Smooth muscle cell (in vitro differentiated cells): ENCODE data around the gene STX7. TPM values are rescaled to one million over a fixed set of nuclear protein-coding genes. Genes with fewer than 3 reads are reported as not detected.

ENCODE experiments used
- DNase-seq: peaks from one replicate; lab custom pipeline; 2025; ENCODE audit not compliant: unreplicated experiment; lab: John Stamatoyannopoulos, UW
- H2AFZ ChIP-seq: fragments of 200-600 bp; sonication (generic); 2 replicates; pipeline ENCODE4 v1.6.0; 2016; ENCODE audit warnings: antibody characterized with exemption, low read depth, mild to moderate bottlenecking
- H3F3A ChIP-seq: fragments of 200-600 bp; sonication (generic); 2 replicates; pipeline ENCODE4 v1.6.0; 2017; ENCODE audit warnings: antibody characterized with exemption, low read depth
- H3K27ac ChIP-seq: fragments of 200-600 bp; sonication (generic); 2 replicates; pipeline ENCODE4 v1.5.1; 2016; ENCODE audit warnings: low read depth, mild to moderate bottlenecking
- H3K27me3 ChIP-seq: fragments of 200-600 bp; sonication (generic); 2 replicates; pipeline ENCODE4 v1.6.1; 2016; ENCODE audit warnings: low read depth, mild to moderate bottlenecking
- H3K36me3 ChIP-seq: fragments of 200-600 bp; sonication (generic); 2 replicates; pipeline ENCODE4 v1.5.1; 2016; ENCODE audit warnings: low read depth
- H3K4me1 ChIP-seq: fragments of 200-600 bp; sonication (generic); 2 replicates; pipeline ENCODE4 v1.5.1; 2016; ENCODE audit warnings: low read depth
- H3K4me2 ChIP-seq: fragments of 200-600 bp; sonication (generic); 2 replicates; pipeline ENCODE4 v1.6.0; 2016; ENCODE audit warnings: mild to moderate bottlenecking
- H3K4me3 ChIP-seq: fragments of 200-600 bp; sonication (generic); 2 replicates; pipeline ENCODE4 v1.5.1; 2016; ENCODE audit warnings: mild to moderate bottlenecking
- H3K79me2 ChIP-seq: fragments of 200-600 bp; sonication (generic); 2 replicates; pipeline ENCODE4 v1.6.0; 2016; ENCODE audit warnings: low read depth, mild to moderate bottlenecking
- H3K9ac ChIP-seq: fragments of 200-600 bp; sonication (generic); 2 replicates; pipeline ENCODE4 v1.6.0; 2016; ENCODE audit warnings: low read depth
- H3K9me3 ChIP-seq: fragments of 200-600 bp; sonication (generic); replicated peaks from 2 replicates; pipeline ENCODE4 v1.5.1; 2016; ENCODE audit warnings: low read depth
- H4K20me1 ChIP-seq: fragments of 200-600 bp; sonication (generic); 2 replicates; pipeline ENCODE4 v1.6.0; 2016; ENCODE audit warnings: low read depth
- WGBS: methylation state at CpG from one replicate; pipeline ENCODE4 v1.1.7; 2016; ENCODE audit warnings: low lambda C conversion rate; 5-methylcytosine and 5-hydroxymethylcytosine counted together
- polyA plus RNA-seq: library from polyadenylated mRNA; unstranded; fragments of >200 nt; fragmentation: Nextera tagmentation; extraction: Ambion mirVana; gene quantifications from 2 replicates; pipeline ENCODE4 v1.2.1, GENCODE V29; 2016
- total RNA-seq: library from RNA; depleted of rRNA; stranded (reverse); fragments of >200 nt; gene quantifications from 2 replicates; pipeline ENCODE4 v1.2.3, GENCODE V29; 2014
- TF ChIP-seq, protein P1 (sequence below): fragments of 200-600 bp; sonication (generic); IDR thresholded peaks from 2 replicates; pipeline ENCODE4 v1.5.1; 2017; ENCODE audit warnings: borderline replicate concordance, mild to moderate bottlenecking, antibody characterized with exemption; ENCODE audit not compliant: insufficient read depth, poor library complexity, severe bottlenecking

Gene STX7
- total and polyA plus RNA-seq, 2 experiments from 2014 or later, result 26.0 to 27.4 TPM

- Histone ChIP-seq H3K4me3 (peak overlapping the region; percentile 73), H3F3A (no peaks in the 10 kb centered on the region), H3K9ac (peak overlapping the region; percentile 41), H3K4me1 (peaks cover 12% of the 10 kb centered on the region), H4K20me1 (peaks cover 54% of the 10 kb centered on the region), H3K9me3 (no peaks in the 10 kb centered on the region), H3K27ac (no peak overlapping the region), H3K79me2 (peaks cover 60% of the 10 kb centered on the region), H2AFZ (no peak overlapping the region), H3K27me3 (peaks cover 16% of the 10 kb centered on the region), H3K36me3 (no peaks in the 10 kb centered on the region), H3K4me2 (peak overlapping the region; percentile 84)
- 86% methylated on average over 4 of the region's 4 CpGs for WGBS
- TF ChIP-seq, protein P1, sequence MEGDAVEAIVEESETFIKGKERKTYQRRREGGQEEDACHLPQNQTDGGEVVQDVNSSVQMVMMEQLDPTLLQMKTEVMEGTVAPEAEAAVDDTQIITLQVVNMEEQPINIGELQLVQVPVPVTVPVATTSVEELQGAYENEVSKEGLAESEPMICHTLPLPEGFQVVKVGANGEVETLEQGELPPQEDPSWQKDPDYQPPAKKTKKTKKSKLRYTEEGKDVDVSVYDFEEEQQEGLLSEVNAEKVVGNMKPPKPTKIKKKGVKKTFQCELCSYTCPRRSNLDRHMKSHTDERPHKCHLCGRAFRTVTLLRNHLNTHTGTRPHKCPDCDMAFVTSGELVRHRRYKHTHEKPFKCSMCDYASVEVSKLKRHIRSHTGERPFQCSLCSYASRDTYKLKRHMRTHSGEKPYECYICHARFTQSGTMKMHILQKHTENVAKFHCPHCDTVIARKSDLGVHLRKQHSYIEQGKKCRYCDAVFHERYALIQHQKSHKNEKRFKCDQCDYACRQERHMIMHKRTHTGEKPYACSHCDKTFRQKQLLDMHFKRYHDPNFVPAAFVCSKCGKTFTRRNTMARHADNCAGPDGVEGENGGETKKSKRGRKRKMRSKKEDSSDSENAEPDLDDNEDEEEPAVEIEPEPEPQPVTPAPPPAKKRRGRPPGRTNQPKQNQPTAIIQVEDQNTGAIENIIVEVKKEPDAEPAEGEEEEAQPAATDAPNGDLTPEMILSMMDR, result no peak
- no peak for DNase-seq
Measured at GRCh38 chr6:132511210-132511830, 1.6 kb downstream of the STX7 start.

DNA sequence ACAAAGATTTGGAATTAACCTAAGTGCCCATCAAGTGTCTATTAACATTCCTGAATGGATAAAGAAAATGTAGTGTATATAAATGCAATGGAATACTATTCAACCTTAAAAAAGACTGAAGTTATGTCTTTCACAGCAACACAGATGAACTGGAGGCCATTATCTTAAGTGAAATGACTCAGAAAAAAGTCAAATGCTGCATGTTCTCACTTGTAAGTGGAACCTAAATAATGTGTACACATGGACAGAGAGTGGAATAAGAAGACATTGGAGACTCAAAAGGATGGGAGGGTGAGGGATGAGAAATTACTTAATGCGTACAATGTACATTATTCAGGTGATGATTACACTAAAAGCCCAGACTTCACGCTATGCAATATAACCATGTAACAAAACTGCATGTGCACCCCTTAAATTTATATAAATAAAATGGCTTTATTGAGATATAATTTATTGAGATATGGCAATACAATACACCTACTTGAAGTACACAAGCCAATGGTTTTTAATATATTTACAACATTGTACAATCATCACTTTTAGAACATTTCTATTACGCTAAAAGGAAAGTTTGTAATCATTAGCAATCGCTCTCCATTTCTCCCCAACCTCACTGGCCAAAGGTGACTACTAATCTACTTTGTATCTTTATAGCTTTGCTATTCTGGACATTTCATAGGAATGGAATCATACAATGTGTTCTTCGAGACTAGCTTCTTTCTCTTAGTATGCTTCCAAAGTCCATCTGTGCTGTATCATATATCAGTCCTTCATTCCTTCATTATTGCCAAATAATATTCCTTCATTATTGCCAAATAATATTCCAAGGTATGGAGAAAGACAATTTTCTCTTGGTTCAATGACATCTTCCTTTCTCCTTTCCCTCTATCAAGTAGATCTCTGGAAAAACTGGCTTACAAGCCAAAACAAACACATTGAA, 5.8 kb downstream of the STX7 start:
- DNase-seq, result no peak
- H3K4me2 ChIP-seq, result no peak overlapping the region
- H3F3A ChIP-seq, result no peaks in the 10 kb centered on the region
- no peaks in the 10 kb centered on the region for H3K36me3 ChIP-seq
- H3K4me3 ChIP-seq, result no peak overlapping the region
- H3K9me3 ChIP-seq, result no peaks in the 10 kb centered on the region
- no peak overlapping the region for H3K9ac ChIP-seq
- H3K4me1 ChIP-seq, result peaks cover 11% of the 10 kb centered on the region
- no peaks in the 10 kb centered on the region for H3K27me3 ChIP-seq
- peaks cover 87% of the 10 kb centered on the region for H4K20me1 ChIP-seq
- no peak overlapping the region for H3K27ac ChIP-seq
- H3K79me2 ChIP-seq, result peaks cover 88% of the 10 kb centered on the region
- TF ChIP-seq, protein P1, result no peak
- 98% methylated on average over 5 of the region's 5 CpGs for WGBS
- no peak overlapping the region for H2AFZ ChIP-seq

DNA sequence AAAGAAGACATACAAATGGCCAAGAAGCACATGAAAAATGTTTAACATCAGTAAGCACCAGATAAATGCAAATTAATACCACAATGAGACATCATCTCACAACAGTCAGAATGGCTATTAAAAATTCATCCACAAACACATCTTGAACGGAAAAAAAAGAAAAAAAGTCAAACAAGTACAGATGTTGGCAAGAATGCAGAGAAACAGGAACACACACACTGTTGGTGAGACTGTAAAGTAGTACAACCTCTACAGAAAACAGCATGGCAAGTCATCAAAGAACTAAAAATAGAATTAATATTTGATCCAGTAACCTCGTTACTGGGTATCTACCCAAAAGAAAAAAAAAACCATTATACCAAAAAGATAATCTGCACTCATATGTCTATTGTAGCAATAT, 6.5 kb downstream of the STX7 start:
- Histone ChIP-seq H3K9me3 (no peaks in the 10 kb centered on the region), H3K4me1 (peaks cover 4% of the 10 kb centered on the region), H3K9ac (no peak overlapping the region), H2AFZ (no peak overlapping the region), H3K4me2 (no peak overlapping the region), H3K27me3 (no peaks in the 10 kb centered on the region), H3F3A (no peaks in the 10 kb centered on the region), H4K20me1 (peaks cover 86% of the 10 kb centered on the region), H3K36me3 (no peaks in the 10 kb centered on the region), H3K79me2 (peaks cover 81% of the 10 kb centered on the region), H3K27ac (no peak overlapping the region), H3K4me3 (no peak overlapping the region)
- no peak for DNase-seq
- 87% methylated on average over 2 of the region's 2 CpGs for WGBS
- TF ChIP-seq, protein P1, result no peak
